HG02623 (cell line): ENCODE measurements around the gene RALBP1.
A peak's percentile ranks its signal among the peaks of the same experiment; 100 is the strongest.
"Not testable (repeated sequence)": the region's sequence is repeated elsewhere in the genome, so short reads cannot be mapped to it uniquely, and the experiment has no call there.

Experiments
- ATAC-seq: cut with Tn5 transposase; IDR thresholded peaks from one replicate; pipeline ENCODE4 v1.9.1; 2021; ENCODE audit warnings: moderate library complexity; ENCODE audit not compliant: unreplicated experiment

Gene RALBP1

DNA sequence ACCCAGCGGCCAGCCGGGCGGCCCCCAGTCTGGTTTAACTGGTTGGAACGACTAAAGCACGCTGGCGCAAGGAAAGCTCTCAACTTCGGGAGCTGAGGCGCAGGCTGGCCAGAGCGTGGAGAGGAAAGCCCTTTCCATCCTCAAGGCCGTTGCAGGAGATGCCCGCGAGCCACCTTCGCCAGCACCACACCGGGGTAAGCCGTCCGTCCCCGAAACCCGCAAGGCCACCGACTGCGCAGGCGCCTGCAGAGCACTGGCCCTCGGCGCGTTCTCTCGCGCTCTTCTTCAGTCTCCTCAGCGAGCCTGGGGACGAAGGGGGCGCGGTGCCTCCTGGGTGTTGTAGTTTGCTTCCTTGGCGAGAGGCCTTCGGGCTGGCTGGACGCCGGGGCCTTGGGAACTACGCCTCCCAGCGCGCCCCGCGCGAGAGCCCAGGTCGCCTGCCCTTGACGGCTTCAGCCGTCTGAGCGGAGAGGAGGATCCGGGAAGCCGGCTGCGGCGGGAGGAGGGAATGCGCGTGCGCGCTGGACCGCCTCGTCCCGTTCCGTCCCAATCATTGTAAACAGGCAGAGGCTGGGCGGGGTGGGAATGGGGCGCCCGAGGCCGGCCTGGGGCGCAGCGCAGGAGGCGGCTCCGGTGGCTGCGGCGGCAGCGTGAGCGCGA is at the start of gene RALBP1:
RALBP1 (plus strand) TSS at position 531 of the 660 bp plus-strand sequence. CDS start 37,533 bp downstream, outside the sequence.
- ATAC-seq, result peak; percentile 89

DNA sequence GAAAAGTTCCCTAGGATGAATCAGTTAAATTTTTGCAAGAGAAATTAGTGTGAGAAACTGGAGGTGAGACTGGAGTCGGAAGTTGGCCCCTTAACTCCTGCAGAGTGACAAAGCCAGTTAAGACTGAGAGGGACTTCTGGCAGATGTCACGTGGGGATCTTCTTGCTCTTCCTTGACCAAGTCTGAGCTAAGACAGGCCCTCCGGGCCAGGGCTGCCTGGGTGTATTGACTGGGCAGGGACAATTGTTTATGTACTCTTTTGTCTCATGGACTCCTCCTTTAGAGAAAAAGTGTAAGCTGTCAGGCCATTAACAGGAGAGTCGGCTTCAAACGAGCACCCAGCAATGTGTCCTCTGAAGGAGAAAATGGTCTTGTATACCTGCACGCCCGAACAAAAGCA is 48.6 kb upstream of the RALBP1 start:
- no peak for ATAC-seq

DNA sequence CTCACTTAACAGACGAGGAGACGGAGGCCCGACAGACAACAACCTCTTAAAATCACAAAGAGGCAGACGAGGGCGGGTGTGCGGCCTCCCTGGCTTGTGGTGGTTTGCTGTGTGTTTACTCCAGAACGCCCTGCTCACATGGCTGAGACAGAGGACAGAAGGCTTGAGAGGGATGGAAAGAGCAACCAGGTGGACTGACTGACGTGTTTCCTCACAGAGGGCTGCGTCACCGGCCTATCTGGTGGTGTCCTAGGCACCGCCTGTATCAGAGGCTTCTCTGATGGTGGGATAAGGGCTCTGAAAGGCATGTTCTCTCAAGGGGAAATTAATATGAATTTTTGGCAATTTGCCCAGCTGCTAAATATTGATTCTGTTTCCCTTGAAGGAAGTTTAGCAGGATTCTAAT is 47.0 kb upstream of the RALBP1 start:
- ATAC-seq, result no peak

DNA sequence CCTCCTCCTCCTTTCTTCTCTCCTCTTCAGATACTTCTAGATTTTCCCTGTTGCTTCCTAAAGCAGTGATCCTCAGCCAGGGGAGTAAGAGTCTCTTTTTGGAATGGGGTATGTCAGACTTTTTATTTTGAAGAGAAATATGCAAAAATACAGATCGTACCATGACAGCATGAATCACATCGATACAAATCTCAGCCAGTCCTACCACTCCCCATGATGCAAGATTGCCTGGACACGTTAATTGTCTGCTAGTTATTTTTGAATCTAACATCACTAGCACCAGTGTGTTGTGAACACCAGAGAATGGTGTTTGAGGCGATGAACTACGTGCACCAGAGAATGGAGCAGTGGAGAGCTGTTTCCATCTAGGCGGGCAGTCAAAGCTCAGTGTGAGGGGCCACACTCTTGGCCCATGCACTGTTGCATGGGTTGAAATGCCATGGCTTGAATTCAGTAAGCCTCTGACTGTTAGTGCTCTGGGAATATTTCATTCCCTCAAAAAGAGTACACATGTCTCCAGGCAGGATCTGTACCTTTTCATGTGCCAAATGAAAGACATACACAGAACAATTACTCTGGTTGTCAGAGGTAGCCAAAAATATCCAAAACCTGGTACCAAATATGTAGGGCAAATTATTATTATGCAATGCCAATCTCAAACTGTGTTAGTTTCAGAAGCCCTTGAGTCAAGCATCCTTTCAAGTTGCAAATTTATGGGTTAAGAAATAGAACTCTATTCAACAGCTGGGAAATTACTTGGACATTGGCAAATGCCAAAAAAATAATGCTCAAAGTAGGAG is 46.3 kb upstream of the RALBP1 start:
- no peak for ATAC-seq

DNA sequence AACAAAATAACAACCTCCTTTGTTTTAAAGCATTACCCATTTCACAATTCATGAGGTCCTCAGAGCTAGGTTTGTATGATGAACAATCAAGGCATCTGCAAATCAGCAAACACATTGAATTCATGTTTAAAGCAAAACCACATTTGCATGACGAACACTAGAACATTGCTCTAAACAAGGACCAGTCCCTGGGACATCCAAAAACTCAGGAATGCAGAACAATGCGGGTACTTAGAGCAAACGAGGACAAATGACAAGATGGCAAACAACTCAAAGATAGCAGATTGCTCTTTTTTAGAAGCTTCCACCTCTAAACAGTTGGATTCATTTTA is 45.7 kb upstream of the RALBP1 start:
- no peak for ATAC-seq

DNA sequence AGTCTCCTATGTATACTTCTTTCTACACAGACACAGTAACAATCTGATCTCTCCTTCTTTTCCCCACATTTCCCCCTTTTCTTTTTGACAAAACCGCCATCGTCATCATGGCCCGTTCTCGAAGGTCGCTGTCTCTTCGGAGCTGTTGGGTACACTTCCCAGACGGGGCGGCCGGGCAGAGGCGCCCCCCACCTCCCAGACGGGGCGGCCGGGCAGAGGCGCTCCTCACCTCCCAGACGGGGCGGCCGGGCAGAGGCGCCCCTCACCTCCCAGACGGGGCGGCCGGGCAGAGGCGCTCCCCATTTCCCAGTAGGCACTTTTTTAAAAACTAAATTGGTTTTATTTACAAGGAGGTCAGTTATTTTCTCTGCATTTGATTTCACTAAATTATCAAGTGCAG is 45.0 kb upstream of the RALBP1 start:
- ATAC-seq, result not testable (repeated sequence)

DNA sequence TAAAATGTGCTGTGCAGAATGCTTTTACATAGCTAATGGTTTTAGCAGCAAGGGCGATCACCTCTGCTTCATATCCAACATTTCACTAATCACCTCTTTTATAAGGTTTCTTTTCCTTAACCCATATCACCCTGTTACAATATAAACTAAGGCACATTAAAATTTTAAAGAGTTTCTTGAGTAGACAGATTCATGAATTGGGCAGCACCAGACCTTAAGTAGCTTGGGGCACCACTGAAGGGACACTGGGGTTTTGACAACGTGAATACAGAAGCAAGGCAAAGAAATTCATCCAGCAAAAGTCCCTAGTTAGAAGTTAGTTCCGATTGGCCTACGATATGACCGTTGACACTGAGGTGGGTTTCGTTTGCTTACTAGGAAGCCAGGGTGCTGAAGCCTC is 44.0 kb upstream of the RALBP1 start:
- no peak for ATAC-seq

DNA sequence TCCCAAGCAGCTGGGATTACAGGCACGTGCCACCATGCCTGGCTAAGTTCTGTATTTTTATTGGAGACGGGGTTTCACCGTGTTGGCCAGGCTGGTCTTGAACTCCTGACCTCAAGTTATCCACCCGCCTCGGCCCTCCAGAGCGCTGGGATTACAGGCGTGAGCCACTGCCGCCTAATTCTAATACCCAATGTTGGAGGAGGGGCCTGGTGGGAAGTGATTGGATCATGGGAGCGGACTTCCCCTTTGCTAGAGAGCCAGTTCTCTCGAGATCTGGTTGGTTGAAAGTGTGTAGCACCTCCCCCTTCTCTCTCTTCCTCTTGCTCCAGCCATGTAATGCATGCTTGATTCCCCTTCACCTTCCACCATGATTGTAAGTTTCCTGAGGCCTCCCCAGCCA is 42.2 kb upstream of the RALBP1 start:
- not testable (repeated sequence) for ATAC-seq

DNA sequence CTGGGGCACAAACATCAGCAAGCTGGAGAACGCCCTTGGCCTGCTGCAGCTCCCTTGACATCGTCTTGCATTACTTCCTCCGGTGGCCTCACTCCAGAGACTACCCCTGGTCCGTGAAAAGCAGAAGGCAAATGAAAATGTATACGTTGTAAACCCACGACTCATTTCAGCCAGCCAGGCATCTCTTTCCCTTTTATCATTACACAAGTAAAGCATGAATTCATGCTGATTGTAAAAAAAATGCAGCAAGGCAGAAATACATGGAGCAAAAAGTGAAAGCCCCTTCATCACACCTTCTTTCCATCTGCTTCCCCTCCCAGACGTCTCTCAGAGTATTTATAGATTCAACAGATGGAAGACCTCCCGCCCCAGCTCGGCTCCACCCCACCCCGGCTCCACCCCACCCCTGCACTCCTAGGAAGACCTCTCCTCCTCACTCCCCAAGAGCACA is 41.6 kb upstream of the RALBP1 start:
- ATAC-seq, result no peak

DNA sequence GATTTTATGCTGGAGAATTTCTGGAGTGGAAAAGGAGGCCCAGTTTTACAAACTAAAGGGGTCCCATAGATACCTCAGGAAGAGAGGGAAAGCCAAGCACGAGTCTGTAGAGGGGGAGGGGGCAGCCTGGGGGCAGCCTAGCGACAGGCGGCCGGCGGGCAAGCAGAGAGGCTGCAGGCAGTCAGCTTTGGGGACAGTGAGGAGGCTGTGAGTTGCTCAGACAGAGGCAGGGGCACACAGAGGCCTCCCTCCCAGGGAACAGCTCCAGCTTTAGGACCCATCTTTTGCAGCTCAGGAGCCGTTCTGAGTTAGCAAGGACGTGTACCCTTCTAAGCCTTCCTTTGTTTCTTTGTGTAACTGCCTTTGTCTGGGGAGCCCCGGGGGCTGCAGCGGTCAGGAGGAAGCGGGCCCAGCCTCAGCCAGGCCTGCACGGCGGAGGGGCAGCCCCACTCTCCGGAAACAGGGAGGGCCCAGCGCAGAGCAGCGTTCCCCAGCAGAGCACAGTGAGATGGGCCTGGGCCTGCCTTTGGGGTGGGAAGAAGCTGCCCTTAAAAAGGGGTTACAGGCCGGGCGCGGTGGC is 41.1 kb upstream of the RALBP1 start:
- no peak for ATAC-seq

DNA sequence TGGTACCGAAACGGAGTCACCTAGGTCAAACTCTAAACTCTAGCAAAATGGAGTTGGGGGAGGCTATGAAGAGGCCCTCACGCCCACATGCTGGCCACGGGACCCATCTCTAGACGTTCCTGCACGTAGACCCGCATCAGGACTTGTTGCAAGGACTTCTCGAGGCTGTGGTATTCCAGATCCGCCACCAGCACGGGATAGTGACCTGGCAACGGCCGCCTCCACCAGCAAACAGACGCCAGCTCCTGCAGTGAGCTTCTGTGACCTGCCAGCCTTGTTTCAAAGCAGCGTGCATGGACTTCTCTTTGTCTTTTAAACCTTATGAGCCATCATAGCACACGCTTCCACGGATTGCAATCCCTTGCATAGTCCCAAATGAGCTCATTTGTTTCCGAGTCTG is 40.3 kb upstream of the RALBP1 start:
- no peak for ATAC-seq

DNA sequence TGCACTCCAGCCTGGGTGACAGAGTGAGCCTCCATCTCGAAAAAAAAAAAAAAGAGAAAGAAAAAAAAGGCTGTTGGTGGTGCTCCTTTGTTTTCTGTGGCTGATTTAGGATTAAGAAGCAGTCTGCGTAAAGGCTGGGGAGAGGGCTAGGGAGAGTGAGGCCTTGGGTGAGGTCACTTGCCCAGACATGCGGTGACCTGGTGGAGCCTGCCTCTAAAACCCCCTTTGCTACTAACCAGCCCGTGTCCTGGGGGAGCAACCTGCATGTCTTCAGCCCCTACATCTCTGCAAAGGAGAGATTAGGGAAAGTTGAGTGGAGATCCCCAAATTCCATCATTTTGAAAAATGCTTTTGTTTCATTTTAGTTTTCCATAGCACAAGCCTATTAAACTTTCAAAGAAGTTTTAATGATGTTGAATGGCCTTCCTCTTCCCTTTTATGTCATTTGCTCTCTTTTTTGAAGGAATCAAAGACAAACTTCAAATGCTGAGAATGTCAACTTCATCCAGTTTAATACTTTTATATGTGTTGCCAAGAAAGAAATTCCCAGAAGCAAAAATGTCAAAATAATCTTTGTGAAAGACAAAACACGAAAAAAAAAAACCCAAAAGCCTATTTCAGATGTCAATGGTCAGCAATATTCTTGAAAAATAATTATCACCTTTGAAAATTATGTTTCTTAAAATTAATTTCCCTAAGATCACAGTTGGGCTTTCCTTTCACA is 38.9 kb upstream of the RALBP1 start:
- no peak for ATAC-seq

DNA sequence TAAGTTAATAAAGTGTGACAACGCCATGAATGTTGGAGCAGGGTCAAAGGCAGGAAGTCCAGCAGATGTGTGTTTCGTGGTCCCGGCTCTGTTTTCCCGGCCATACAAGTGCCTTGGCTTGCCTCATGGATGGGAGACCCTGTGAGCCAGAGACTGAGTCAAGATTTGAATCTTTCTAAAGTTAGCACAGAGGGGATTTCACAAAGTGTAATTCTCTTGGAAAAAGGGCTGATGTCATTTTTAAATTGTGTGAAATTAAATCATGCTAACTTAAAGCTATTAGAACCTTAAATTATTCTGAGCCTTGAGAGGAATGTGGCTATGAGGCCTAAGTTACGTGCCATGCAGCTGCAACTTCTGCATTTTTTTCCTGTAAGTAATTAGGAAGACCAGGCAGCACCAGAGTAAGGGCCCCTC is 38.3 kb upstream of the RALBP1 start:
- no peak for ATAC-seq

DNA sequence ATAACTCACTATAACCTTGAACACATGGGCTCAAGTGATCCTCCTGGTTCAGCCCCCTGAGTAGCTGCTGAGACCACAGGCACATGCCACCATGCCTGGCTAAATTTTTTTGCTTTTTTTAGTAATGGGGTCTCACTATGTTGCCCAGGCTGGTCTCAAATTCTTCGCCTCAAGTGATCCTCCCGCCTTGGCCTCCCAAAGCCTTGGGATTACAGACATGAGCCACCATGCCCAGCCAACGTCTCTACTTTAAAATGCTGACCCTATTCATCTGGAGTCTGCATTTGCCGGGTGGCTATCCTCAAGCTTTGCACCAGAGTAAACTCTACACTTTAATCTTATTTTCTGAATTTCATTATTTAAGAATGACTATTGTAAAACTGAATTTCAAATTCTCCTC is 37.6 kb upstream of the RALBP1 start:
- no peak for ATAC-seq

DNA sequence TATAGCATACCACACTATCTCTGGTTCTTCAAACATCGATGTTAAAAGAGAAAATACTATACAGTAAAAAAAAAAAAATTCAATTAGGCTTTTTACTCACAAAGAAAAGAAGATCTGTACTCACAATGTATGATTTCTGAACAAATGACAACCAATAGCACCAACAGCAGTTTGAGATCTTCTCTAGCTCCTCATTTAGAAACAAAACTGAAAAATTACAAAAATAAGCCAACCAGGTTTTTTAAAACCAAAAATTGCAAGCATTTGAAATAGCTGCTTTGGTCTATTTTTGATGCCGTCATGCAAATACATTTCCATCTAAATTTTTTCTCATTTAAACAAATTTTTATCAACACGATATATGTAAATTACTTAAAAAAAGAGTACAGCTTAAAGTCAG is 34.3 kb upstream of the RALBP1 start:
- ATAC-seq, result no peak

DNA sequence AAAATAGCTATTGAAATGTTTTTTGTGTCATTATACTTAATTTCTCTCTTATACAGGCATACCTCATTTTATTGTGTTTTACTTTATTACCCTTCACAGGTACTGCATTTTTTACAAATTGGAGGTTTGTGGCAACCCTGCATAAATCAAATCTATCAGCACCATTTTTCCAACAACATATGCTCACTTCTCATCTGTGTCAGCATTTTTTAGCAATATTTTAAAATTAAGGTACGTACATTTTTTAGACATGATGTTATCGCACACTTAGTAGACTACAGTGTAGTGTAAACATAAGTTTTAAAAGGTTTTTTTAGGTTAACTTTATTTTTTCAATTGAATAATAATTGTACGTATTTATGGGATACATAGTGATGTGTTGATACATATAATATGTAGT is 30.8 kb upstream of the RALBP1 start:
- no peak for ATAC-seq

DNA sequence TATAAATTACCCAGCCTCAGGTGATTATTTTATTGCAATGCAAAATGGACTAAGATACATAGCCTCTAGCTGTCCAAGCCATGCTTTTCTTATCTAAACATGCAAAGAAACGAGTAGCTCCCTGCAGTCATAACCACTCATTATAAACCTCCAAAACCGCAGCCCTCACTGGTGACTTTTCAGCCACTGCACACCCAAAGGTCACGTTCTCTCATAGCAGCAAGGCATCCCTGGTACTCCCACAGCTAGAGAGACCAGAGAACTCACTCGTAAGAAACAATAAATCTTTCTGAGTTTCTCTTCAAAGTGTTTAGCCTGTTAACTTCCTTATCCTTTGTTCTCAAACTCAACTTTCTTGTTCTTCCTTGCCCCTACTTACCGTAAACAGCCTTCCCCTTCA is 28.5 kb upstream of the RALBP1 start:
- no peak for ATAC-seq

DNA sequence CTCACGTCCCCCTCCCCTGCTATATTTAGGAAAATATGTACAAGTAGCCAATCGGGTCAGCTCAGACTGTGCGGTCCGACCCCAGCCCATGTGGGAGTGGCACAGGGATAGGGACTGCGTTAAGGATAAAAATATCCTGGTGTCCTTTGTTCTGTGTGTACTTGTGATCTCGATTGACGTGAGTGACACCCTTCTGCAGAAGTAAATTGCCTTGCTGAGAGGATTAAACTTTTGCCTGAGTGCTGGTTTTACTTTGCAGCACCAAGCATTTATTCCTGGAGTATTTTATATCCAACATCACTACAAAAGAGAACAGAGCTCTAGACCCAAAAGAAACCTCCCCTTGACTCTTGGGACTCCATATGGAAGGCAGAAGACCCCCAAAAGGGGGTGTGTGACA is 28.0 kb upstream of the RALBP1 start:
- ATAC-seq, result no peak

DNA sequence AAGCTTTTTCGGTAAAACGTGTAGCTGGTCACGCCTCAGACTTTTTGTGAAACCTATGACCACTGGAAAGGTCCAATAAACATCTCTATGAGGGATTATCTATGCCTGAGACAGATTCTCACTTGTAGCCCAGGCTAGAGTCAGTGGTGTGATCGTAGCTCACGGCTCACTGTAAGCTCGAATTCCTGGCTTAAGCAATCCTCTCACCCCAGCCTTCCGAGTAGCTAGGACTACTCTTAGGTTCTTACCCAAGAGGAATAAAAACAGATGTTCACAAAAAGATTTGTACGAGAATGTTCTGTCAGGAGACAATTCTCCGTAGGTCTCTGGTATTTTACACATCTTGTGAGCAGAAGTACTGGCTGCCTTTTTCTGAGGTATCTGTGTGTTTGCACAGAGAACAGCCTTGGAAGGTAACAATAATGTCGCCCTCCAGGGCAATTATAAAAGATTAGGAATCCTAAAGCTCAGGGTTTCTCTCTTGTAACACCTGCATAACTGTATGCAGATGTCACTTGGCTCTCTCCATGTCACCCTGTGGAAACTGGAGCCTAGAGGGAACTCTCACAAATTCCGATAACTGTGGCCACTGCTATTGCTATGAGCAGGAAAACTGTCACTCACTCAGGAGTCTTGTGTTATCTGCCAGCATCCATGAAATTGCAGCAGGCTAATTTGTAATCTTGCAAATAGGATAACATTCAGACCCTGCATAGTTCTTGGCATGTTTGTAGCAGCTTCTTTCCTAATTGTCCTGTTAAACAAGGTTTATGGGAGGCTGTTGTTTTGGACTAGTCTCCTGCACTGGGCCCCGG is 25.5 kb upstream of the RALBP1 start:
- ATAC-seq, result no peak

DNA sequence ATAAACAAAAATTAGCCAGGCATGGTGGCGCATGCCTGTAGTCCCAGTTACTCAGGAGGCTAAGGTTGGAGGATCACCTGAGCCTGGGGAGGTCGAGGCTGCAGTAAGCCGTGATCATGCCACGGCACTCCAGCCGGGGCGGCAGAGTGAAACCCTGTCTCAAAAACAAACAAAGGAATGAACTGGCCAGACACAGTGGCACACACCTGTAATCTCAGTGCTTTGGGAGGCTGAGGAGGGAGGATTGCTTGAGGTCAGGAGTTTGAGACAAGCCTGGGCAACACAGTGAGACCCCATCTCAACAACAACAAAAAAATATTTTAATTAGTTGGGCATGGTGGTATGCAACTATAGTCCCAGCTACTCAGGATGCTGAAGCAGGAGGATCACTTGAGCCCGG is 24.4 kb upstream of the RALBP1 start:
- ATAC-seq, result not testable (repeated sequence)

DNA sequence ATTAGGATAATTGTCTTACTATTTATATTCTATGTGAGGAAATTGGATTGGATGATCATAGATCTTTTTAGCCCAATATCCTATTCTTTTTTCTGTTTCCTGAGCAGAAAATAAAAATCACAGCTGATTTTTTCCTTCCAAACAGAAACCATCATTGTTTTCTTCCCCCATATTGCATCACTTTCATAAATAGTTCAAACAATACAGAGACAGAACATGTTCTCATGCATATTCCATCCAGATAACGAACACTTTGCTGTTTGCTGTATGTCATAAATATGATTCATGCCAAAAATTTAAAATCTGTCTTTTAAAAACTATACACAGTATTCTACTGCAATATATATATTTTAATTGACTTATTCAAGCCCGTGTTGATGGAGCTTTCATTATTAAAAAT is 22.0 kb upstream of the RALBP1 start:
- ATAC-seq, result no peak
